Measurements from ENCODE around the gene ACOT7.
"Not testable (repeated sequence)": the region's sequence is repeated elsewhere in the genome, so short reads cannot be mapped to it uniquely, and the experiment has no call there.

ACOT7 gene

DNA sequence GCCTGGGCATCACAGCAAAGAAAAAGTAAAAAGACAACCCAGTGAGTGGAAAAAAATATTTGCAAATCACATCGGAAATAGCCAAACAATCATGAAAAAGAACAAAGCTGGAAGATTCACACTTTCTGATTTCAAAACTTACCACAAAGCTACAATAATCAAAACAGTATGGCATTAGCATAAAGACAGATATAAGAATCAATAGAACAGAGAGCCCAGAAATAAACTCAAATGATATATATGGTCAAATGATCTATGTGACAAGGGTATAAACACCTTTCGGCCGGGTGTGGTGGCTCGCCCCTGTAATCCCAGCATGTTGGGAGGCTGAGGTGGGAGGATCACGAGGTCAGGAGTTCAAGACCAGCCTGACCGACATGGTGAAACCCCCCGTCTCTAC lies 13.5 kb downstream of the ACOT7 start:
- TF ChIP-seq, protein P1, sequence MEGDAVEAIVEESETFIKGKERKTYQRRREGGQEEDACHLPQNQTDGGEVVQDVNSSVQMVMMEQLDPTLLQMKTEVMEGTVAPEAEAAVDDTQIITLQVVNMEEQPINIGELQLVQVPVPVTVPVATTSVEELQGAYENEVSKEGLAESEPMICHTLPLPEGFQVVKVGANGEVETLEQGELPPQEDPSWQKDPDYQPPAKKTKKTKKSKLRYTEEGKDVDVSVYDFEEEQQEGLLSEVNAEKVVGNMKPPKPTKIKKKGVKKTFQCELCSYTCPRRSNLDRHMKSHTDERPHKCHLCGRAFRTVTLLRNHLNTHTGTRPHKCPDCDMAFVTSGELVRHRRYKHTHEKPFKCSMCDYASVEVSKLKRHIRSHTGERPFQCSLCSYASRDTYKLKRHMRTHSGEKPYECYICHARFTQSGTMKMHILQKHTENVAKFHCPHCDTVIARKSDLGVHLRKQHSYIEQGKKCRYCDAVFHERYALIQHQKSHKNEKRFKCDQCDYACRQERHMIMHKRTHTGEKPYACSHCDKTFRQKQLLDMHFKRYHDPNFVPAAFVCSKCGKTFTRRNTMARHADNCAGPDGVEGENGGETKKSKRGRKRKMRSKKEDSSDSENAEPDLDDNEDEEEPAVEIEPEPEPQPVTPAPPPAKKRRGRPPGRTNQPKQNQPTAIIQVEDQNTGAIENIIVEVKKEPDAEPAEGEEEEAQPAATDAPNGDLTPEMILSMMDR (IDR thresholded peaks at IDR 0.05; ENCODE audit: low read depth, low read length, missing control alignments) = no peak
- H3K4me3 ChIP-seq (ENCODE audit: low read depth, low read length) = no peak overlapping the region
- DNase-seq (ENCODE audit: low read depth) = no peak

DNA sequence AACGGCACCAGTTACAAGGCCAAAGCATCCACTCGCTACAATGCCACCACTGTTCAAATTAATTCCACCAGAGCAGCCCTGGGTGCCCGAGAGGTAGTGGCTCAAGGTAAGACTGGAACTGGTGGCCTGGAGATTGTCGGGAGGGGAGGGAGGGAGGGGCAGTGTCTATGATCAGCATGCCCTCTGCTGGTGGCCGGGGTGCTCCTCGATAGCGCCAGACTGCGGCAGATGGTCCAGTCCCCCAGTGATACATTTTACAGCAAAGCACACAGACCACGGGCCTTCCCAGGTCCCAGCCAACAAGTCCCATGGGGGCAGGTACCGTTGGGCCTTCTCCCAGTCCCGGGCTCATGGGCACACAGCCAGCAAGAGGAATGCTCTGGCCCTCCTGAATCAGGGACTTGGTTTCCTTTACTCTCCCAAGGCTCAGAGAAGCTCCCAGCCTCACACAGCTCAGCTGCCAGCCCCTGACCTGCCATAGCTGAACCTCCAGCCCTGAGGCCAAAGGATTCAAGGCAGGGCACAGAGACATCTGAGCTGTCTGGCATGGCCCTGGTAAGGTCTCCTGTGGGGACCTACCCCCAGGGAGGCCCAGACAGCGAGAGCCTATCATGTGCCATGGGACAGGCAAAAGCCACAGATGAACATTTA lies 15.3 kb downstream of the ACOT7 start:
- TF ChIP-seq, protein P1 (IDR thresholded peaks at IDR 0.05; ENCODE audit: low read depth, low read length, missing control alignments) = no peak
- no peak overlapping the region for H3K4me3 ChIP-seq (ENCODE audit: low read depth, low read length)
- DNase-seq (ENCODE audit: low read depth) = no peak

DNA sequence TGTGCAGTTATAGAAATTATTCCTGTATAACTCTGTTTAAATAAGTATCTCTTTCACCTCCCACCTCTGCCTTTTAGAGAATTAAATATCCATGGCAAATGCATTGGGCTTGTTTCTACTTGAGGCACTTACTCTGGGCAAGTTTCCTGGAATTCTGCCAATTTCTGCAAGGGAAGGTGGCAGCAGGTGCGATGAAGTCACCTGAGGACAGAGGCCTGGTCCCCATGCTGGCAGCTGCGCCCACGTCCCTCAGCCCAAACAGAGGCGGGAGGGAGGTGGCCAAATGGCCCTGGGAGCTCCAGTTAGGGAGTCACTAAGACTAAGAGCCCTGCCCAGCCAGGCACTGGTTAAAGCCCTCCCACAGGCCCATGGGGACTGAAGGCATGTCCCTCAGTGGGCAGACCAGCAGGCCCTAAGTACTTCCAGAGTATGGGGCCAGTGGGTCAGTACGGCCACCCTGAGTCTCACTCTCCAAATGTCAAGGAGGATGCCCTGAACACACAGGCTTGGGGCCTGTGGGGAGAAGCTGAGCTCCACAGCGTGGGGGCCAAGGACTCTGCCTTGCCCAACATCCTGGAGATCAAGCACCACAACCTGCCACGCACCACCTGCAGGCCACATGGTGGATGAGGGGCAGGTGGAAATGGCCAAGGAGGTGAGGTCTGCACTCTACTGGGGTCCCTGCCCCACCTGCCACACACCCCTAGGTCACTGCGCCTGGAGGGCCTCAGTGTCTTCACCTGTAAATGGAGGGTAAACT lies 19.4 kb downstream of the ACOT7 start:
- no peak overlapping the region for H3K4me3 ChIP-seq (ENCODE audit: low read depth, low read length)
- no peak for DNase-seq (ENCODE audit: low read depth)
- TF ChIP-seq, protein P1 (IDR thresholded peaks at IDR 0.05; ENCODE audit: low read depth, low read length, missing control alignments) = no peak

DNA sequence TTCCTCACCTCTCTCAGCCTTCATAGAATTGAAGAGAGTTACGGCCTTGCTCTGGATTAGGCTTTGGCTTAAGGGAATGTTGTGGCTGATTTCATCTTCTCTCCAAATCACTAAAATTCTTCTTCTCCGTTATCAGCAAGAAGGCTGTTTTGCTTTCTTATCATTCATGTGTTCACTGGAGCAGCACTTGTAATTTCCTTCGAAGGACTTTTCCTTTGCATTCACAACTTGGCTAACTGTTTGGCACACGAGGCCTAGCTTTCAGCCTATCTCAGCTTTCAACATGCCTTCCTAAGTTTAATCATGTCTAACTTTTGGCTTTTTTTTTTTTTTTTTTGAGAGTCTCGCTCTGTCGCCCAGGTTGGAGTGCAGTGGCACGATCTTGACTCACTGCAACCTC lies 21.3 kb downstream of the ACOT7 start:
- DNase-seq (ENCODE audit: low read depth); H3K4me3 ChIP-seq (ENCODE audit: low read depth, low read length): not testable (repeated sequence)

DNA sequence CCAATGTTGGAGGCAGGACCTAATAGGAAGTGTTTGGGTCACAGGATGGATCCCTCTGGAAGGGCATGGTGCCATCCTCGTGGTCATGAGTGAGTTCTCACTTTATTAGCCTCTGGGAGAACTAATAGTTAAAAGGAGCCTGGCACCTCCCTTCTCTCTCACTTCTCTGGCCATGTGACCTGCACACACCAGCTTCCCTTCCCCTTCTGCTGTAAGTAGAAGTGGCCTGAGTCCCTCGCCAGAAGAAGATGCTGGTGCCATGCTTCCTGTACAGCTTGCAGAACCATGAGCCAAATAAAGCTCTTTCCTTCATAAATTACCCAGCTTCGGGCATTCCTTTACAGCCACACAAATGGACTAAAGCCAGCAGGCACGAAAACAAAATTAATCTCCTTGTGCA lies 23.6 kb downstream of the ACOT7 start:
- no peak for DNase-seq (ENCODE audit: low read depth)
- TF ChIP-seq, protein P1 (IDR thresholded peaks at IDR 0.05; ENCODE audit: low read depth, low read length, missing control alignments) = no peak
- no peak overlapping the region for H3K4me3 ChIP-seq (ENCODE audit: low read depth, low read length)

DNA sequence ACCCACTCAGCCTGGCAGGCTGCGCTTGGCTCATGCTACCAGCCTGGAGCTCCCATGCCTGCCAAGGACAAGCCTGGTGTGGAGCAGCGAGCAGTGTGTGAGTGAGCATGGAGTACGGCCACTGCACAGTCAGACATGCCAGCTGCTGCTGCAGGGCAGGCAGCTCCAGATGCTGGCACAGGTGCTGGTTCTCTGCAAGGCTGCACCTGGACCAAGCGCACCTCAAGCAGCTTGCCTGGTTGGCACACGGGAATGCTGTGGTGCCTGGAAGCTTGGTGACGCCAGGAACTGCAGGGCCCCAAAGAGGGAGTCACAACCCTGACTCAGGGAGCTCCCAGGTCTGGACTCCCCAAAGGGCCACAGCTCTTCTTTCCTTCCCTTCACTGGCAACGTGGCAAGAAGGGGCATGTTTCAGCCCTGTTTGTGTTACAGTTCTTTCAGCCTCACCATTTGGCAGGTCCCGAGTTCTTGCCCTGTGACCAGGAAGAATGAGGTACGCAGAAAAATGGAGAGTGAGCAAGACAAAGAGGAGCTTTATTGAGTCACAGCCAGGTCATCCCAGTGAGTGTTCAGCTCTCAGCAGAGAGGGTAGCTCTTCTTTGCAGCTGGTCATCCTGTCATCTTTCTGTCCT lies 26.1 kb downstream of the ACOT7 start:
- H3K4me3 ChIP-seq (ENCODE audit: low read depth, low read length) = no peak overlapping the region
- no peak for DNase-seq (ENCODE audit: low read depth)

DNA sequence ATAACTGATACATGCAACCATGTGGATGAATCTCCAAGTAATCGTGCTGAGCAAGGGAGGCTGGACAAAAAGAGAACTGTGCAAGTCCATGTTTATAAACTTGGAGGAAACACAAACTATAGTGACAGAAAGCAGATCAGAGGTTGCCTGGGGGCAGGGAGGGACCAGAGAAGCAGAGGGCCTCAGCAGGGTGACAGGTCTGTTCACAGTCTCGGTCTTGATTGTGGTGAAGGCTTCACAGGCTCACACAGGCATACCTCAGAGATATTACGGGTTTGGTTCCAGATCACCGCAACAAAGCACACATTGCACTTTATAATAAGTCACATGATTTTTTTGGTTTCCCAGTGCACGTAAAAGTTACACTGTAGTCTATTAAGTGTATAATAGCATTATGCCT lies 28.5 kb downstream of the ACOT7 start:
- TF ChIP-seq, protein P1 (IDR thresholded peaks at IDR 0.05; ENCODE audit: low read depth, low read length, missing control alignments) = no peak
- DNase-seq (ENCODE audit: low read depth) = no peak
- H3K4me3 ChIP-seq (ENCODE audit: low read depth, low read length) = no peak overlapping the region

More for the DNA sequence above, 26.1 kb downstream of the ACOT7 start:
- TF ChIP-seq, protein P1 (IDR thresholded peaks at IDR 0.05; ENCODE audit: low read depth, low read length, missing control alignments) = no peak
